Colonic mucosa (tissue), 4 donors: ENCODE measurements around the gene CA12. TPM values are rescaled to one million over a fixed set of nuclear protein-coding genes. Genes with fewer than 3 reads are reported as not detected.

Experiments used
- DNase-seq: peaks from one replicate; pipeline ENCODE4 v3.0.0-alpha.2; 2020
- H3K27ac ChIP-seq: fragments of 200-600 bp; one replicate; pipeline ENCODE4 v1.8.0; 2021
- H3K27me3 ChIP-seq: fragments of 200-600 bp; one replicate; pipeline ENCODE4 v1.8.0; 2021
- H3K36me3 ChIP-seq: fragments of 200-600 bp; one replicate; pipeline ENCODE4 v1.8.0; 2021
- H3K4me1 ChIP-seq: fragments of 200-600 bp; one replicate; pipeline ENCODE4 v1.8.0; 2021; ENCODE audit warnings: mild to moderate bottlenecking
- H3K4me3 ChIP-seq: fragments of 200-600 bp; one replicate; pipeline ENCODE4 v1.8.0; 2021
- H3K9ac ChIP-seq, 2 donors: one replicate each; pipeline ENCODE4 v1.7.0; 2013; ENCODE audit warnings: control low read depth in 2 of 2, low read depth in 2 of 2, low read length in 2 of 2
- H3K9me3 ChIP-seq: fragments of 200-600 bp; one replicate; pipeline ENCODE4 v1.8.0; 2021
- CTCF ChIP-seq: fragments of 200-600 bp; IDR thresholded peaks from one replicate; pipeline ENCODE4 v1.8.0; 2022; ENCODE audit warnings: antibody characterized with exemption, mild to moderate bottlenecking
- intact Hi-C: fragments of 100-400 bp; cut with DNase I; formaldehyde crosslinking; loops from one replicate; pipeline ENCODE4 v1.14.1; 2022
- total RNA-seq, 2 donors: library from RNA; stranded (reverse); fragmentation: NEBNext Ultra II Directional in 1 of 2; extraction: Animal tissue kit (Norgen Biotek cat#: 25700) in 1 of 2; gene quantifications; one replicate each; pipeline ENCODE4 v1.2.1, GENCODE V29; 2021
- donor health status: healthy.
- donor health status: DM: no; HTN: no; CAD: no.
- donor health status: DM: no; HTN: no; CAD: no.

The CA12 gene
- total RNA-seq, 2 donors from 2014 or later = 290 to 339 TPM

- H3K9me3 ChIP-seq = no peaks in the 10 kb centered on the region
- TF ChIP-seq CTCF = no peak
- intact Hi-C loops = no loop called here
- H3K27me3 ChIP-seq = no peaks in the 10 kb centered on the region
- H3K9ac ChIP-seq = no peak overlapping the region
- no peaks in the 10 kb centered on the region for H3K4me1 ChIP-seq
- no peak overlapping the region for H3K27ac ChIP-seq
- no peak overlapping the region for H3K4me3 ChIP-seq
- H3K36me3 ChIP-seq = no peaks in the 10 kb centered on the region
- no peak for DNase-seq
Observed at GRCh38 chr15:63334821-63335220, 46.8 kb downstream of the CA12 start.

- no peaks in the 10 kb centered on the region for H3K4me1 ChIP-seq
- no peak overlapping the region for H3K9ac ChIP-seq
- H3K4me3 ChIP-seq = no peak overlapping the region
- no peaks in the 10 kb centered on the region for H3K27me3 ChIP-seq
- H3K36me3 ChIP-seq = no peaks in the 10 kb centered on the region
- no peak overlapping the region for H3K27ac ChIP-seq
- no peak for DNase-seq
- H3K9me3 ChIP-seq = no peaks in the 10 kb centered on the region
- no peak for TF ChIP-seq CTCF
- intact Hi-C loops = no loop called here
Observed at GRCh38 chr15:63332367-63333124, 49.1 kb downstream of the CA12 start.

GRCh38 chr15:63331456-63331855 lies 50.2 kb downstream of the CA12 start:
- no peaks in the 10 kb centered on the region for H3K27me3 ChIP-seq
- H3K9me3 ChIP-seq = no peaks in the 10 kb centered on the region
- DNase-seq = no peak
- H3K27ac ChIP-seq = no peak overlapping the region
- TF ChIP-seq CTCF = no peak
- intact Hi-C loops = no loop called here
- H3K36me3 ChIP-seq = no peaks in the 10 kb centered on the region
- H3K4me1 ChIP-seq = no peaks in the 10 kb centered on the region
- H3K4me3 ChIP-seq = no peak overlapping the region
- no peak overlapping the region for H3K9ac ChIP-seq

- H3K27me3 ChIP-seq = no peaks in the 10 kb centered on the region
- intact Hi-C loops = no loop called here
- H3K27ac ChIP-seq = no peak overlapping the region
- no peaks in the 10 kb centered on the region for H3K4me1 ChIP-seq
- H3K4me3 ChIP-seq = no peak overlapping the region
- no peak for DNase-seq
- no peak for TF ChIP-seq CTCF
- no peaks in the 10 kb centered on the region for H3K9me3 ChIP-seq
- H3K36me3 ChIP-seq = no peaks in the 10 kb centered on the region
- H3K9ac ChIP-seq = no peak overlapping the region
Observed at GRCh38 chr15:63330926-63331325, 50.7 kb downstream of the CA12 start.

GRCh38 chr15:63329567-63330350 lies 51.9 kb downstream of the CA12 start:
- no peak for TF ChIP-seq CTCF
- no peaks in the 10 kb centered on the region for H3K27me3 ChIP-seq
- no peak for DNase-seq
- intact Hi-C loops = no loop called here
- H3K27ac ChIP-seq = no peak overlapping the region
- H3K4me1 ChIP-seq = no peaks in the 10 kb centered on the region
- H3K36me3 ChIP-seq = no peaks in the 10 kb centered on the region
- no peak overlapping the region for H3K9ac ChIP-seq
- no peak overlapping the region for H3K4me3 ChIP-seq
- H3K9me3 ChIP-seq = no peaks in the 10 kb centered on the region
